Right lobe of liver (tissue), 4 donors: Measurements from ENCODE around the gene YRDC.

Source experiments
- CTCF ChIP-seq, 4 donors: fragments of 200-600 bp in 3 of 4; fragments of 450-650 bp in 1 of 4; IDR thresholded peaks; one replicate each; pipeline versions ENCODE4 v1.5.1 to v1.8.0; 2016 to 2022; ENCODE audit warnings: antibody characterized with exemption in 4 of 4, mild to moderate bottlenecking in 2 of 4
- POLR2A ChIP-seq: fragments of 450-650 bp; IDR thresholded peaks from one replicate; pipeline ENCODE4 v1.6.1; 2017; ENCODE audit warnings: antibody characterized with exemption, mild to moderate bottlenecking
- donor health status: DM: no; HTN: no; CAD: no.
- donor health status: DM: no; HTN: no; CAD: no.
- donor health status: DM: no; HTN: yes; CAD: no.

GRCh38 chr1:37854406-37854805 lies 46.4 kb upstream of the YRDC start:
- no peak for TF ChIP-seq CTCF (IDR thresholded peaks at IDR 0.05)
- TF ChIP-seq POLR2A, result no peak
